ENCODE results near the gene UQCRC1.

Gene UQCRC1

DNA sequence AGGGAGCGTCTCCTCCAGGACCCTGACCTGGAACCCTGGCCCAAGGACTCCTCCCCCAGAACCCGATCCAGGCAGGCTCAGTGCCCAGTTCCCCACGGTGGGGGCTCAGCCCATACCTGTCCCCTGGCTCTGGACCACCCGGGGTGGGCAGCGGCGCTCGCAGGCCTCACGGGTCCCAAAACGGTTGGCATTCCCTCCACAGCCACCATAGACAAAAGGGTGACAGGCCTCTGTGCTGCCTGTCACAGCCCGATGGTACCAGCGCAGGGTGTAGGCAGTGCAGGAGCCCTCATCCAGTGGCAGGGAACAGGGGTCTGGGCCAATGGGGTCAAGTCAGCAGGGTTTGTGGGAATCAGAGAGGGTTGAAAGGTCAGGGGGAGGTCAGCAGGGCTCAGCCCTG, 44.8 kb downstream of the UQCRC1 start:
- no peaks in the 10 kb centered on the region for H3K27me3 ChIP-seq (ENCODE audit: insufficient read depth, insufficient read length)
- H3K4me3 ChIP-seq (ENCODE audit: insufficient read length, low read depth) = no peak overlapping the region
- peaks cover 35% of the 10 kb centered on the region for H3K4me1 ChIP-seq (ENCODE audit: insufficient read depth, insufficient read length)
- no peak for DNase-seq (ENCODE audit: low read depth, low spot score)
- H3K9ac ChIP-seq (ENCODE audit: insufficient read length, low read depth) = peak overlapping the region; percentile 21
- TF ChIP-seq ZNF274 (IDR thresholded peaks at IDR 0.05; ENCODE audit: low read depth, low read length) = no peak
- TF ChIP-seq SUZ12 (IDR thresholded peaks at IDR 0.05; ENCODE audit: extremely low read depth, insufficient read depth, insufficient read length) = no peak
- TF ChIP-seq YY1 (IDR thresholded peaks at IDR 0.05; ENCODE audit: insufficient read depth, insufficient read length) = no peak
- H3K36me3 ChIP-seq (ENCODE audit: insufficient read depth, insufficient read length, low read length) = peaks cover 77% of the 10 kb centered on the region
- H3K9me3 ChIP-seq (ENCODE audit: insufficient read depth, low read length) = no peaks in the 10 kb centered on the region

DNA sequence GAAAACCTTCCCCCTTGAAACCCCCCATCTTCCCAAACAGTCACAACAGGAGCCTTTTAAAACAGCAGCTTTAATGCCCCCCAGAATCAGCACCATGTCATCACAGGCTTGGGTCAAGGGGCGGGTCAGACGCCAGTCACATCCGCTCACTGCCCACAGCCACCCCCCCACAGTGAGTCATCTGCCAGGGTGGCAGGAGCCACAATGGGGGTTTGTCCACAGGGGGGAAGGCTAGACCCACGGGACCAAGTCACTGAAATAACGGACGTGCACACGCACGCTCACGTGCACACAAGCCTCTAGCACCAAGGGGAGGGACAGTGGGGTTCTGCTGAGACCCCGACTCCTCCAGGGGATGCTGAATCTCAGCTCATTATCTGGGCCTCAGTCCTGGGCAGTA, 45.4 kb downstream of the UQCRC1 start:
- Histone ChIP-seq H3K4me3 (ENCODE audit: insufficient read length, low read depth) (no peak overlapping the region), H3K9me3 (ENCODE audit: insufficient read depth, low read length) (no peaks in the 10 kb centered on the region), H3K27me3 (ENCODE audit: insufficient read depth, insufficient read length) (no peaks in the 10 kb centered on the region), H3K36me3 (ENCODE audit: insufficient read depth, insufficient read length, low read length) (peaks cover 70% of the 10 kb centered on the region), H3K4me1 (ENCODE audit: insufficient read depth, insufficient read length) (peaks cover 35% of the 10 kb centered on the region), H3K9ac (ENCODE audit: insufficient read length, low read depth) (peak overlapping the region; percentile 16)
- DNase-seq (ENCODE audit: low read depth, low spot score) = no peak
- TF ChIP-seq YY1 (IDR thresholded peaks at IDR 0.05; ENCODE audit: insufficient read depth, insufficient read length) (no peak), SUZ12 (IDR thresholded peaks at IDR 0.05; ENCODE audit: extremely low read depth, insufficient read depth, insufficient read length) (no peak), ZNF274 (IDR thresholded peaks at IDR 0.05; ENCODE audit: low read depth, low read length) (no peak)

DNA sequence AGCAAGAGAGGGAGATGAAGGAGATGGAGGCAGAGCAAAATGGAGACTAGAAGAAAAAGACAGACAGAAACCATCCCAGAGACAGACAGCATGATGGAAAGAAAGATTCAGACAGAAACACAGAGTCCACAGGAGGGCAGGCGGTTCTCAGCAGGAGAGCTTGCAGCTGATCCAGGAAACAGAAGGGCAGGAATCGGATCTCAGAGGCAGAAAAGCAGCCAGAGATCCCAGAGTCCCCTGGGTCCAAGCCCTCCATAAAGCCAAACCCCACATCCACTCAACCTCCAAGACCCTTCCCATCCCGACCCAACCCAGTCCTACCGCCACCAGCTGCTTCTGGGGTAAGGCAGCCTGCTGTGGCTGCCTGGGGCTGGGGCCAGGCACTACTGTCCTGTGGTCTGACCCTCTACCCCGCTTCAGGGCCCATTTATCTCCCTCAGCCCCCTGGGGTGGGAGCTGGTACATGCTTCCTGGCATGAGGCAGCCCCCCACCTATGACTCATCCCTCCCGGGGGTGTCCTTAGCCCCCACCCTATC, 46.0 kb downstream of the UQCRC1 start, which contains the start of gene UCN2:
Gene UCN2 (minus strand): TSS at position 400 of the 537 bp plus-strand sequence. CDS start 657 bp downstream, outside the sequence.
- no peak for DNase-seq (ENCODE audit: low read depth, low spot score)
- no peak within 1 kb of the TSS for H3K4me3 ChIP-seq (ENCODE audit: insufficient read length, low read depth)
- no peaks in the 10 kb centered on the region for H3K9me3 ChIP-seq (ENCODE audit: insufficient read depth, low read length)
- no peaks in the 10 kb centered on the region for H3K27me3 ChIP-seq (ENCODE audit: insufficient read depth, insufficient read length)
- H3K4me1 ChIP-seq (ENCODE audit: insufficient read depth, insufficient read length) = peaks cover 38% of the 10 kb centered on the region
- H3K36me3 ChIP-seq (ENCODE audit: insufficient read depth, insufficient read length, low read length) = peaks cover 66% of the 10 kb centered on the region
- H3K9ac ChIP-seq (ENCODE audit: insufficient read length, low read depth) = peak within 1 kb of the TSS; percentile 42
- TF ChIP-seq ZNF274 (IDR thresholded peaks at IDR 0.05; ENCODE audit: low read depth, low read length) = no peak
- TF ChIP-seq YY1 (IDR thresholded peaks at IDR 0.05; ENCODE audit: insufficient read depth, insufficient read length) = no peak
- TF ChIP-seq SUZ12 (IDR thresholded peaks at IDR 0.05; ENCODE audit: extremely low read depth, insufficient read depth, insufficient read length) = no peak

DNA sequence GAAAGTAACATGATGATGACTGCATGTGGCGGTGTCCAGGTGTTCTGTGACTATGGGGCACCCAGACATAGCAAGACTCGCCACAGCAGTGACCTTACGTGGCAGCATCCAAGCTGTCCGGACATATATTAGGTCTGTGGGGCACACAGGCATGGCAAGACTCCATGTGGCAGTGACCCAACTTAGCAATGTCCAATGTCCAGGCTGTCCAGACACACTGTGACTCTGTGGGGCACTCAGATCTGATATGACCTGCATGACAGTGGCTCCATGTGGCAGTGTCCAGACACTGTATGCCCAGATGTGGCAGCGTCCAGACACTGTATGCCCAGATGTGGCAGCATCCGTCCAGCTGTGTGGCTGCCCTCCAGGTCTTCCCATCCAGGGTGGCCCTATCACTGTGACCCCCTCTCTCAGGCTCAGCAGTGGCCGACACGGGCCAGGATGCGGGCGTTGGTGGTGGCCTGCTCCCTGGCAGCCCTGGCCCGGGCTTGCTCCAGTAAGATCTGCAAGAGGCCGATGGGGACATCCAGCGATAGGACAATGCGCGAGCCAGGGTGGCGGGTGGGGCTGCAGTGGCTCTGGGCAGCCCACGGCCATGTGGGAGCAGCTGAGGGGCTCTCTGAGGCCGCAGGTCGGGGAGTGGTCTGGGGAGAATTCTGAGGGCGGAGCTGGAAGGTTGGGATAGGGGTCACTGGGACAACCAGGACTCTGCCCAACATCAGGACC, 46.9 kb downstream of the UQCRC1 start:
- Histone ChIP-seq H3K36me3 (ENCODE audit: insufficient read depth, insufficient read length, low read length) (peaks cover 56% of the 10 kb centered on the region), H3K4me3 (ENCODE audit: insufficient read length, low read depth) (no peak overlapping the region), H3K4me1 (ENCODE audit: insufficient read depth, insufficient read length) (peaks cover 40% of the 10 kb centered on the region), H3K9me3 (ENCODE audit: insufficient read depth, low read length) (no peaks in the 10 kb centered on the region), H3K9ac (ENCODE audit: insufficient read length, low read depth) (peak overlapping the region; percentile 42), H3K27me3 (ENCODE audit: insufficient read depth, insufficient read length) (no peaks in the 10 kb centered on the region)
- TF ChIP-seq ZNF274 (IDR thresholded peaks at IDR 0.05; ENCODE audit: low read depth, low read length) (no peak), SUZ12 (IDR thresholded peaks at IDR 0.05; ENCODE audit: extremely low read depth, insufficient read depth, insufficient read length) (no peak), YY1 (IDR thresholded peaks at IDR 0.05; ENCODE audit: insufficient read depth, insufficient read length) (no peak)
- no peak for DNase-seq (ENCODE audit: low read depth, low spot score)

DNA sequence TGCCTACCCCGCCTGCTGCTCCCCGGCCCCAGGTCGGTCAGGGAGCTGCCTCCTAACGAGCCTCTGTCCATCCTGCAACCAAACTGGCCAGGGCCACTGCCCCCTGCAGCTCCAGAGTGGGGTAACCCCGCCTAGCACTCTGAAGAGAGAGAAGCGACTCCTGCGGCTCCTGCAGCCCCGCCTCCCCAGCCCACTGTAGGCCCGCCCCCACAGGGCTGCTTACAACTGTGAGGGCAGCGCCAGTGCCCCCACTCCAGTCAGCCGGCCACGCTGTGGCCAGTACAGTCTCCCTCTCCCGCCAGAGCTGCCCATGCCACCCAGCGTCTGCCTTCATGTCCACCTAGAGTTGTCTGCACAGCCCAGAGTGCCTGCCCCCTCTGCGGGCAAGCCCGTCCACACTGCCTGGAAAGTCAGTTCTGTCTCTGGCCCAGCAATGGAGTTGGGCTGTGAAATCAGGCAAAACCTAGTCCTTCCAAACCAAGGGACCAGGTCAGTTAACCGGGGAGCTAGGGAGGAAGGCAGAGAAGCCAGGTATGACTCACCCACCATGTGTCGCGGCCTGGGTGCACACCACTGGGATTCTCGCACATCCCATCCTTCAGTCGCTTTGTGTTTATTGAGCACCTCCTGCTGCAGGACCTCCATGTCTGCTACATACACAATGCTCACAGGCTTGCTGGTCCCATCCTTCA, 48.3 kb downstream of the UQCRC1 start:
- Histone ChIP-seq H3K4me1 (ENCODE audit: insufficient read depth, insufficient read length) (peaks cover 40% of the 10 kb centered on the region), H3K36me3 (ENCODE audit: insufficient read depth, insufficient read length, low read length) (peaks cover 43% of the 10 kb centered on the region), H3K9me3 (ENCODE audit: insufficient read depth, low read length) (no peaks in the 10 kb centered on the region), H3K27me3 (ENCODE audit: insufficient read depth, insufficient read length) (no peaks in the 10 kb centered on the region), H3K4me3 (ENCODE audit: insufficient read length, low read depth) (no peak overlapping the region), H3K9ac (ENCODE audit: insufficient read length, low read depth) (peak overlapping the region; percentile 63)
- no peak for TF ChIP-seq SUZ12 (IDR thresholded peaks at IDR 0.05; ENCODE audit: extremely low read depth, insufficient read depth, insufficient read length)
- no peak for TF ChIP-seq ZNF274 (IDR thresholded peaks at IDR 0.05; ENCODE audit: low read depth, low read length)
- no peak for TF ChIP-seq YY1 (IDR thresholded peaks at IDR 0.05; ENCODE audit: insufficient read depth, insufficient read length)
- no peak for DNase-seq (ENCODE audit: low read depth, low spot score)

DNA sequence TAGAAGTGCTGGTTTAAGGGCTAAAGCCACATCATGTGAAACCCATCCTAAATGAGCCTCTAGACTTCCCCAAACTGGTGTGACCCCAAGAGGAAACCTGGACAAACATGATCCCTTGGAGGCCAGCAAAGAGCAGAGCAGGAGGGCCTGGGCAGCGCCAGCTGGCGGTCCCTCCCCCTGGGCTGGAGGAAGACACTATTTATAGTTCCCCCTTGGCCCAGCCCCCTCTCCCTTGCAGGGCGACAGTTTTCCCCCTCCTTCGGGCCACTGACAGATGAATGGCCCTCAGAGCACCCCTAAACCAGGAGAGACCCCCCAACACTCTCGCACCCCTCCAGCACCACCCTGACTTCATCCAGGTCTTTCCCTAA, 48.8 kb downstream of the UQCRC1 start:
- no peak for DNase-seq (ENCODE audit: low read depth, low spot score)
- no peak for TF ChIP-seq ZNF274 (IDR thresholded peaks at IDR 0.05; ENCODE audit: low read depth, low read length)
- no peak for TF ChIP-seq SUZ12 (IDR thresholded peaks at IDR 0.05; ENCODE audit: extremely low read depth, insufficient read depth, insufficient read length)
- TF ChIP-seq YY1 (IDR thresholded peaks at IDR 0.05; ENCODE audit: insufficient read depth, insufficient read length) = no peak
- Histone ChIP-seq H3K4me3 (ENCODE audit: insufficient read length, low read depth) (no peak overlapping the region), H3K9ac (ENCODE audit: insufficient read length, low read depth) (peak overlapping the region; percentile 63), H3K9me3 (ENCODE audit: insufficient read depth, low read length) (no peaks in the 10 kb centered on the region), H3K27me3 (ENCODE audit: insufficient read depth, insufficient read length) (no peaks in the 10 kb centered on the region), H3K4me1 (ENCODE audit: insufficient read depth, insufficient read length) (peaks cover 37% of the 10 kb centered on the region), H3K36me3 (ENCODE audit: insufficient read depth, insufficient read length, low read length) (peaks cover 37% of the 10 kb centered on the region)
